ENCODE data around the gene CCDC197.

CCDC197 gene

DNA sequence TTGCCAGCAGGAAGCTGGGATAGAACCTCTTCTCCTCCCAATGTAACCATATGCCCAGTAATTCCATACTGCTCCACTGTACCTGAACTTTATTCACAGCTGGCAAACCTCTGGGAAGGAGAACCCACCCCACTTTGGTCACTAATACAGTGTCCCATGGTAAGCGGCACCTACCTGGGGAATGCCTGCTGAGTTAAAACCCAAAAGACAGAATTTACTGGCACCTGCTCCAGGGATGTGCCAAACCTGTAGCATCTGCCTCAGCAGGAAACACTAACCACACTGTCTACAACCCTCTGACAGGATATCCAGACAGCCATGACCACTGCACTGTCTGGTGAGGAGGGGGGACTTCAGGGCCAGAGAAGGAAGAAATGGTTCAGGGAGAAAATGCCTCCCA is 57.3 kb downstream of the CCDC197 start:
- no peak overlapping the region for H3K4me3 ChIP-seq (ENCODE audit: control insufficient read depth, low read depth, low read length)
- TF ChIP-seq, protein P1, sequence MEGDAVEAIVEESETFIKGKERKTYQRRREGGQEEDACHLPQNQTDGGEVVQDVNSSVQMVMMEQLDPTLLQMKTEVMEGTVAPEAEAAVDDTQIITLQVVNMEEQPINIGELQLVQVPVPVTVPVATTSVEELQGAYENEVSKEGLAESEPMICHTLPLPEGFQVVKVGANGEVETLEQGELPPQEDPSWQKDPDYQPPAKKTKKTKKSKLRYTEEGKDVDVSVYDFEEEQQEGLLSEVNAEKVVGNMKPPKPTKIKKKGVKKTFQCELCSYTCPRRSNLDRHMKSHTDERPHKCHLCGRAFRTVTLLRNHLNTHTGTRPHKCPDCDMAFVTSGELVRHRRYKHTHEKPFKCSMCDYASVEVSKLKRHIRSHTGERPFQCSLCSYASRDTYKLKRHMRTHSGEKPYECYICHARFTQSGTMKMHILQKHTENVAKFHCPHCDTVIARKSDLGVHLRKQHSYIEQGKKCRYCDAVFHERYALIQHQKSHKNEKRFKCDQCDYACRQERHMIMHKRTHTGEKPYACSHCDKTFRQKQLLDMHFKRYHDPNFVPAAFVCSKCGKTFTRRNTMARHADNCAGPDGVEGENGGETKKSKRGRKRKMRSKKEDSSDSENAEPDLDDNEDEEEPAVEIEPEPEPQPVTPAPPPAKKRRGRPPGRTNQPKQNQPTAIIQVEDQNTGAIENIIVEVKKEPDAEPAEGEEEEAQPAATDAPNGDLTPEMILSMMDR (IDR thresholded peaks at IDR 0.05; ENCODE audit: control insufficient read depth, insufficient read depth, low read depth, low read length, missing control alignments) = no peak
- no peak for DNase-seq (ENCODE audit: low read depth)

DNA sequence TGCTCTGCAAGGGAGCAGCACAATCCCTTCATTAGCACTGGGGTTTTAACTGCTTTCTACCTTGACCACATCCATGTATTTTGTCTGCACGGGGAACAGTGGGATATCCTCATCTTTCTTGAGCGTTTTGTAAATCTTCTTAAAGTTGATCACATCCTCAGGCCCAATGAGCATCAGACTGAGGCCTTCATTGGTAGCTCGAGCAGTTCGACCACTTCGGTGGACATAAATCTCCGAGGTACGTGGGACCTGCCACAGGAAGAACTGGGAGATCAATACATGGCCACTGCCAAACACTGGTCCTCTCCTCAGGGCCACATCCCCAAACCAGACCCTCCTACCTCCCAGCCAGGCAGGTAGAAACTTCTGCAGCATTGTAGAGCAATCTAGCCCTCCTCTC is 57.8 kb downstream of the CCDC197 start:
- no peak for DNase-seq (ENCODE audit: low read depth)
- TF ChIP-seq, protein P1 (IDR thresholded peaks at IDR 0.05; ENCODE audit: control insufficient read depth, insufficient read depth, low read depth, low read length, missing control alignments) = no peak
- no peak overlapping the region for H3K4me3 ChIP-seq (ENCODE audit: control insufficient read depth, low read depth, low read length)

DNA sequence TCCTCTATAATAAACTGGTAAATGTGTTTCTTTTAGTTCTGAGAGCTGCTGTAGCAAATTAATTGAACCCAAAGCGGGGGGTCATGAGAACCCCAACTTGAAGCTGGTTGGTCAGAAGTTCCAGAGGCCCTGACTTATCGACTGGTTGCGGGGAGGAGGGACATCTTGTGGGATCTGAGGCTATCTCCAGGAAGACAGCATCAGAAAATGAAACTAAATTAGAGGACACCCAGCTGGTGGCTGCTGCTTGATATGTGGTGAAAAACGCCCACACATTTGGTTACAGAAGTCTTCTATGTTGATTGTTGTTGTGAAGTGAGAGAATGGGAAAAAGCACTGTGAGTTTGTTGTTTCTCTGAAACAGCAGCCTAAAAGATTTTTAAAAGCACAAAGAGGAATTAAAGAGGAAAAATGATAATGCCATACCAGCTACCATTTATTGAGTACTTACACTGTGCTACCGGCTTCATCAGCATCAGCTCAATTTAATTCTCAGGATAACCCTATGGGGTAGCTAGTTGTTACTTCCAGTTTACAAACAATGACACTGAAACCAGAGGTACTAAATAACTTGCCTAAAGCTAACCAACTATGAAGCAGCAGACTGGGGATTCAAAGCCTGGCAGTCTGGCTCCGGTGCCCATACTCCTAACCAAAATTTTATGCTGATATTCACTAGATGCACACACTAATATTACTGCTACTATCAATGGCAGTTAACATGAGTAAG is 59.6 kb downstream of the CCDC197 start:
- no peak overlapping the region for H3K4me3 ChIP-seq (ENCODE audit: control insufficient read depth, low read depth, low read length)
- DNase-seq (ENCODE audit: low read depth) = no peak
- TF ChIP-seq, protein P1 (IDR thresholded peaks at IDR 0.05; ENCODE audit: control insufficient read depth, insufficient read depth, low read depth, low read length, missing control alignments) = no peak

DNA sequence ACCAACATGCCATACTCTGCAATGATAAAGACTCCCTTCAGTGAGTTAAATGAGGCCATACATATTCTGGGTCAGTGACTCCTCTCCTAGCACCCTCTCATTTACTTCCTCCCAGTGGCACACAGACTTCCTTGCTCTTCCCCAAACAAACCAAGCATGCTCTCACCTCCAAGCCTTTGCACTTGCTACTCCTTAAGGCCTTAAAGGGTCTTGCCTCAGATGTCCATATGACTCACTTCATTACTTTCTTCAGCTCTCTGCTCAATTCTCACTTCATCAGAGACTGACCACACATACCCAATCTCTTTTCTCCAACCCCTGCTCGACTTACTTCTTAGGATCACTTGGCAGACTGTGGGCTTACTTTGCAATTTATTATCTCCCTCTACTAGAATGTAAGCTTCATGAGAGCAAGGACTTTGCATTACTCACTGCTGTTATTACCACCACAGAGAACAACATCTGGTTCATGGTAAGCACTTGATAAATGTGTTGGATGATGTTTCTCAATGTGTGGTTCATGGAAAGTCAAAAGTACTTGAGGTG is 61.1 kb downstream of the CCDC197 start:
- H3K4me3 ChIP-seq (ENCODE audit: control insufficient read depth, low read depth, low read length) = no peak overlapping the region
- TF ChIP-seq, protein P1 (IDR thresholded peaks at IDR 0.05; ENCODE audit: control insufficient read depth, insufficient read depth, low read depth, low read length, missing control alignments) = no peak
- DNase-seq (ENCODE audit: low read depth) = no peak
